SKM-1 (cell line): ENCODE data around the gene ITLN2.
"Not testable (repeated sequence)": the region's sequence is repeated elsewhere in the genome, so short reads cannot be mapped to it uniquely, and the experiment has no call there.

Source experiments
- DNase-seq: peaks from one replicate; lab custom pipeline; 2025; ENCODE audit not compliant: unreplicated experiment; lab: John Stamatoyannopoulos, UW

The ITLN2 gene

DNA sequence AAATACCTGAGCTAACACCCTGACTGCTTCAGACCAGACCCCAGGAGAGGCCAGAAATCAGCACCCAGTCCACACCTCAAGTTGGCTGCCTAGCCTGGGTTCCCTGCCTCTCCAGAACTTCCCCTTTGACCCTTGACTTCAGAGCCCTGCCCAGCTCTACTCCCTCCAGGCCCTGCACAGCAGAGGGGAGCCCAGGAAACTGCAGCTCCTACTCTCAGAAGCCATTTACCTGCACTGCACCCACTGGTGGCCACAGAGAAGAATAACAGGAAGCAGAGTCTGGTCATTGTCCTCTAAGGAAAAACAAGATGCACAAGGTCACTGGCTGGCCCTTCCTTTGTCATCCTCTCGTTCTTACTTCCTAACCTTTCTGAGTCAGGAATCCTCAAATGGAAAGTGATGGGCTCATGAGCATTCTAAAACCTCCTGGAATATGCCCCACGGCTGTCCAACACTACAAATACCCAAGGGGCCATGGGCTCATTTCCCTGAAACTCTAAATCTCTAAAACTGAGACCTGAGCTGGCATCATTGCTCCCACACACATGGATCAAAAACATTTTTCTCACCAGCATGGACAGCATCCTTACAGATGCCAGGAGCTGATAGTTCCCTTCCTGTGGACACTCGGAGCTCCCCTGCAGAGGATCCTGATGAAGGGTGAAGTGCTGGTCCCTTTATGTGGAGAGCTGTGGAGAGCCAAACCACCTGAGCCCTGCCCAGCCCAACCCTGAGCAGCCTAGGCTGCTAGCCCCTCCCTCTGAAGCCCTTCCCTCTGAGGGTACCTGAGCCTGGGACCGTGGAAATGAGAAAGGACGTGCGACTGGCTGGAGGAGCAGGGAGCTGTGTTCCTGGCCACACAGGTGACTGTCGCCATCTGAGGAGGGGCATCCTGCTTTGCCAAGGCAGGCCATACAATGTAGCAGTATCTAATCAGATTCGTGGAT lies at the start of gene ITLN2:
TSS of gene ITLN2 (minus strand) at position 652 of the 947 bp plus-strand sequence. CDS start at position 584, 68 bp downstream.
- DNase-seq: peak; percentile 82

DNA sequence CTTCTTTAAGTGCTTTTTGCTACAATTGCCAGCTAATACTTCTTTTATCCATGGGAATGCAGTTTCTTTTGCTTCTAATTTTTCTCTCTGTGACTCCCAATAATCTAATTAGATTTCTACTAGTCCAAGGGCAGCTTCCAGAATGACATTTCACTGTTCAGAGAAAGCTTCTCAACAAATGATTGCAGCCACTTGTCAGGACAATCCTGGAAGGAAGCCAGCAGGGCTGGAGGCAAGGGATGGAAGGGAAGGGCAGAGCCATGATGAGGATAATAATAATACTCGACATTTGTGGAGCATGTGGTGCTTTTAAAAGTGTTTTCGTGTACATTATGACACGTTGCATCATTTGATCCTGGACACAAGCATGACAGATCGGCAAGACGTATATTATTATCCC lies 46.9 kb upstream of the ITLN2 start:
- DNase-seq: no peak

DNA sequence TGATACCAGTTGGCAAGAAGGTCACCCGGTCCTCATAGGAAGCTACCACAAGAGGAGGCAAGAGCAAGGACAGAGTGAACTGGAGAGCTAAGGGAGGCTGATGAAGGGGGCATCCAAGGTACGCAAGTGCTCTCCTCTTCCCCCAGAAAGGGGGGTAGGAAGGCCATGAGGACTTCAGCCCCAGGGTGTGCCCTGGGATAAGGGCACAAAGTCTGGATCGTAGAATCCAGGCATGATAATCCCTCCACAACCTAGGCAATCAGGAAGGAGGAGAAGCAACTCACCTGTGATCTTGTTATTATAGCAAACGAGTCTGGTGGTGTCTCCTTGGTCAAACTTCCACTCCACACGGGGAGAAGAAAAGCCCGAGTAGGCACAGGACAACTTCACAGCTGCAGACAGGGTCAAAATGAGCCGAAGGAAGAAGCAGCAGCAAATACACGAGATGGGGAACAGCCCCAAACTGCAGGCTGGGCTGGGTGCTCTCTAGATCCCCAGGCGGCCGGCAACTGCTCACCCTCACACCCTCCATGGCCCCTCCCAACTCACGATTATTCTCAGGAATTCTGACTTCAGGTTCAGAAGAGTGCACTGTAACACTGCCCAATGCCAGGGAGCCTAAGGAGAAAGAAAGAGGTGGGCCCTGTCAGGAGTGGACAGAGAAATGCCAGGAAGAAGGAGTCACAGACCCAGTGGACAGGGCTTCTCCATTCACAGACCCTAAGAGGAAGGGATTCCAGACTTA lies 46.3 kb upstream of the ITLN2 start:
- no peak for DNase-seq

- no peak for DNase-seq
These were observed 44.8 kb upstream of the ITLN2 start for GRCh38 chr1:160999376-160999775.

DNA sequence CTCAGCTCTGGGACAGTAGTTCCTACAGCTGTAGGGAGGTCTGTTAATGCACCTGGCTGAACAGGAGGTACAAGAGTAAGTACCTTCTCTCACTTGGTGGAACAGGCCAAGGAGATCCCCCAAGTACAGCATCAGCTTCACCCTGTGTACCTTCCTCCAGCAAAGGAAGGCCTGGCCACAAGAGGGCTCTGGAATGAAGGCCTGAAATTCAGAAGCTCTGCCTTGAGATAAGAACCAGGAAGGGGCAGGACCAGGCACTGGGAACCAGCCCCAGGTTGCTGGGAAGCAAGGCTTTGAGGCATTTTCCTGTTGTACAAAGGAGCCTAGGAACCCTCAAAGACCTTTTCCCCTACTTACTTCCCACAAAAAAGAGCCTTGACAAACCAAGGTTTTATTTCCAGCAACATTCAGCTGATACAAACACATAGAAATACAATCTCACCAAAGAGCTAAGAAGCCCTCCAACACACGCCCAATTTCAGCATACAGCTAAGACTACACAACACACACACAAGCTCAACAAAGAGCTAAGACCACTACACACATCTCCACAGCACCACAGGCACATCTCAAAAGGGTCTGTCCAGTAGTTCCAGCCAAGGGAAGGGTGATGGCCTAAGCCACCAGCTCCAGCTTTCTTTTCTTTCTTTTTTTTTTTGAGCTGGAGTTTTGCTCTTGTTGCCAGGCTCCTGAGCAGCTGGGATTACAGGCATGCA lies 42.9 kb upstream of the ITLN2 start:
- DNase-seq: peak; percentile 73

- DNase-seq: no peak
These were observed 41.6 kb upstream of the ITLN2 start for GRCh38 chr1:160996178-160996577.

GRCh38 chr1:160993544-160994193 lies 39.1 kb upstream of the ITLN2 start:
- DNase-seq: peak; percentile 61

- not testable (repeated sequence) for DNase-seq
These were observed 37.4 kb upstream of the ITLN2 start for GRCh38 chr1:160992036-160992435.

GRCh38 chr1:160987359-160988050 lies 32.9 kb upstream of the ITLN2 start:
- no peak for DNase-seq

DNA sequence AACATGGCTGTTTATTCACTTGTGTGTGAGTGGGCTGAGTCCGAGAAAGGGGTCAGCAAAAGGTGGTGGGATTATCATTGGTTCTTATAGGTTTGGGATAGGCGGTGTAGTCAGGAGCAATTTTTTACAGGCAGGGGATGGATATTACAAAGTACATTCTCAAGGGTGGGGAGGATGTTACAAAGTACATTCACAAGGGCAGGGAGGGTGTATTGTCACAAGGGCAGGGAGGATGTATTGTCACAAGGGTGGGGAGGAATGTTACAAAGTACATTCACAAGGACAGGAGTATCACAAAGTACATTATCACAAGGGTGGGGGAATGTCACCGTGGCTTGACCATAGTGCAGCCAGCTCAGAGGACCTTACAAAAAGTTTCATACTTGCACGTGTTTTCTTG lies 31.1 kb upstream of the ITLN2 start:
- DNase-seq: no peak

GRCh38 chr1:160981584-160982411 lies 27.2 kb upstream of the ITLN2 start:
- DNase-seq: no peak

- no peak for DNase-seq
These were observed 24.7 kb upstream of the ITLN2 start for GRCh38 chr1:160979286-160979685.

GRCh38 chr1:160978510-160978927 lies 23.9 kb upstream of the ITLN2 start:
- DNase-seq: no peak

GRCh38 chr1:160975026-160975425 lies 20.4 kb upstream of the ITLN2 start:
- no peak for DNase-seq

- DNase-seq: no peak
These were observed 18.9 kb upstream of the ITLN2 start for GRCh38 chr1:160973491-160973890.

- no peak for DNase-seq
These were observed 18.3 kb upstream of the ITLN2 start for GRCh38 chr1:160972939-160973338.

DNA sequence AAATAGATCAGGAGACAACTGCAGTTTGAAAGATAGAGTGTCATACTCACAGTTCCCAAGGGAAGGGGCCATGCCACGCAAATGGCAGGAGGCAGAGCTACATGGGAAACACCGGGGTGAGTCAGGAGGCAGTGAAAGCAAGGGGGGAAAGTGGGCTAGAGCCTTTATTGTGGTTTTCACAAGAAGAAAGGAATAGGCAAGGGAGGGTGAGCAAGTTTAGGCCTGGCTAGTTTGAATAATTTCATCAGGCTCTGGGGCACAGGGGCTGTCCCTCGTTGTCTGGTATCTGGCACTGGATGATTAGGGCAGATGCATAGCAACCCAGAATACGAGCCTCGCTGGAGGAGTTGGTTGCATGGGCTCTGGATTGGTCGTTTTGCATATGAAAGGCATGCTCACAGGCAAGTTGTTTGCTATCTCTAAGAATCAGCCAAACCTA lies 17.0 kb upstream of the ITLN2 start:
- no peak for DNase-seq

- no peak for DNase-seq
These were observed 8.9 kb upstream of the ITLN2 start for GRCh38 chr1:160963521-160963920.

DNA sequence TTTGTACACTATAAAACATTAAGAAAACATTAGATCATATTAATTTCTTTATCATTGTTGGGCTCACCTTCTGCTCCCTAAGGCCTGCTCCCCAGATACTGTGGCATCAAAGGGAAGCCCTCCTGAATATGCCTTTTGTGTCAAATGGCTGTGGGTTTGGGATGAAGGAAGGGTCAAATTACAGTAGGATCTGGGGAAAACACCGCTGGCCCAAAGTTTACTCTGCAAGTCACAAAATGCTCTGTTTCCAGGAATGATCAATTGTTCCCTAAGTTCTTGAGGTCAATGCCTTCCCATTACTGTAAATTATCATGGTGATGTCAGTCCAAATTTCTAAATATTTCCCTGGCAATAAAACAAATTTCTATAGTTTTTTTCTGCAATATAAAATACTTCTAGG lies 6.8 kb upstream of the ITLN2 start:
- DNase-seq: no peak
